Measurements from ENCODE around the gene ILKAP. TPM values are rescaled to one million over a fixed set of nuclear protein-coding genes. Genes with fewer than 3 reads are reported as not detected.
A peak's percentile ranks its signal among the peaks of the same experiment; 100 is the strongest.

The ILKAP gene
- total RNA-seq, 1 experiment from 2014 or later: 50.7 TPM

DNA sequence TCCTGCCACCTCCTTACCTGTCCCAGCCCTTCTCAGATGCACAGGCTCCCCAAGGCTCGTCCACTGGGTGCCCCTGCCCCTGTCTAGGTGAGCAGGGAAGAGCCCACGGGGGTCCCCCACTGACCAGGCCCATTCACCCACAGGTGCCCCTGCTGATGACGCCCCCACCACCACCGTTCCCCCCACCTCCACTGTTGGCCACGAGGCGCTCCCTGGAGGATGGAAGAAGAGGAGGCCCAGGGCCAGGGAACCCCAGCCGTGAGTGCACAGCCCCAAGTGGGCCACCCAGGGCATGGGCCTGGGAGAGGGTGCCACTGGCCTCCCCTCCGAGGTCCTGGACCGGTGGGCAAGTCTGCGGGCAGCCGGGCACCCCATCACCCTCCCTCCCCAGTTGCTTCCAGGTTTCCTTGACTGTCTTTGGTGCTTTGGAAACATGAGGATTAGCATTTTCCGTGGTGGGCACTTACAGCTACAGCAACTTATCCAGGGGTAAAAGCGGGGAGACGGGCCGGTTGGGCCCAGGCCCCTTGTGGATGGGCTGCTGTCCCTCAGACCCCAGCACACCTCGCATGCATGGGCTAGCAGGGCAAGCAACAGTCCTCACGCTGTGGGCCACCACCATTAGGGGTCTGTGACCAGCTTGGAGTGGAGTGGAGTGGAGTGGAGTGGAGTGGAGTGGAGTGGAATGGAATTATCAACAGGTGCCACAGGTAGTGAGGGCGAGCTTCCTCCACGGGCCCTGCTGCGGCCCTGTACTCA is 78.2 kb downstream of the ILKAP start:
- Histone ChIP-seq H3K4me2 (ENCODE audit: low read depth, low read length, poor library complexity, severe bottlenecking) (no peak overlapping the region), H3K27ac (ENCODE audit: low read length) (no peak overlapping the region), H2AFZ (ENCODE audit: low read length) (no peak overlapping the region), H3K9ac (ENCODE audit: low read length) (no peak overlapping the region), H3K27me3 (ENCODE audit: low read length) (no peaks in the 10 kb centered on the region), H3K36me3 (ENCODE audit: insufficient read depth, low read length) (no peaks in the 10 kb centered on the region), H3K4me3 (ENCODE audit: low read length) (no peak overlapping the region), H3K9me2 (replicated peaks; ENCODE audit: insufficient read depth, low read length) (no peaks in the 10 kb centered on the region), H3K4me1 (ENCODE audit: low read length) (no peaks in the 10 kb centered on the region), H3K79me2 (ENCODE audit: low read length) (no peaks in the 10 kb centered on the region), H4K20me1 (ENCODE audit: insufficient read depth, low read depth, low read length) (no peaks in the 10 kb centered on the region), H3K9me3 (ENCODE audit: low read length) (no peaks in the 10 kb centered on the region)
- DNase-seq: no peak

DNA sequence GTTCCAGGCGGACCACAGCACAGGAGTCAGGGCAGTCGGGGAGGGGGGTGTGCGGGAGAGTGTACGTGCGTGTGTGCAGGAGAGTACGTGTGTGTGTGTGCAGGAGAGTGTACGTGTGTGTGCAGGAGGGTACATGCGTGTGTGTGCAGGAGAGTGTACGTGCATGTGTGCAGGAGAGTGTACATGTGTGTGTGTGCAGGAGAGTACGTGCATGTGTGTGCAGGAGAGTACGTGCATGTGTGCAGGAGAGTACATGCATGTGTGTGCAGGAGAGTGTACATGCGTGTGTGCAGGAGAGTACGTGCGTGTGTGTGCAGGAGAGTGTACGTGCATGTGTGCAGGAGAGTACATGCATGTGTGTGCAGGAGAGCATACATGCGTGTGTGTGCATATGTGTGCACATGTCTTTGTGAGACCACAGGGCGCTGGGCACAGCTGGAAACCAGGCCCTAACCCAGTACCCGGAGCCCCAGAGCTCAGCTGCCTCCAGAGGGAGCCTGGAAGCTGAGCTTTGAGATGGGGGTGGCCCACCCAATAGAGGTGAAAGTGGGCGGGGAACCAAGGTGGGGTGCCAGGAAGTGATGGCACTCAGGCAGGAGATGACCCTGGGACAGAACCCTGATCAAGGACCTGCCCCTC is 78.9 kb downstream of the ILKAP start:
- DNase-seq: peak; percentile 60
- H4K20me1 ChIP-seq (ENCODE audit: insufficient read depth, low read depth, low read length): no peaks in the 10 kb centered on the region
- no peaks in the 10 kb centered on the region for H3K27me3 ChIP-seq (ENCODE audit: low read length)
- no peaks in the 10 kb centered on the region for H3K36me3 ChIP-seq (ENCODE audit: insufficient read depth, low read length)
- no peaks in the 10 kb centered on the region for H3K79me2 ChIP-seq (ENCODE audit: low read length)
- no peak overlapping the region for H2AFZ ChIP-seq (ENCODE audit: low read length)
- H3K27ac ChIP-seq (ENCODE audit: low read length): no peak overlapping the region
- H3K9me3 ChIP-seq (ENCODE audit: low read length): no peaks in the 10 kb centered on the region
- no peaks in the 10 kb centered on the region for H3K9me2 ChIP-seq (replicated peaks; ENCODE audit: insufficient read depth, low read length)
- H3K4me3 ChIP-seq (ENCODE audit: low read length): no peak overlapping the region
- no peak overlapping the region for H3K4me2 ChIP-seq (ENCODE audit: low read depth, low read length, poor library complexity, severe bottlenecking)
- H3K4me1 ChIP-seq (ENCODE audit: low read length): no peaks in the 10 kb centered on the region
- no peak overlapping the region for H3K9ac ChIP-seq (ENCODE audit: low read length)

DNA sequence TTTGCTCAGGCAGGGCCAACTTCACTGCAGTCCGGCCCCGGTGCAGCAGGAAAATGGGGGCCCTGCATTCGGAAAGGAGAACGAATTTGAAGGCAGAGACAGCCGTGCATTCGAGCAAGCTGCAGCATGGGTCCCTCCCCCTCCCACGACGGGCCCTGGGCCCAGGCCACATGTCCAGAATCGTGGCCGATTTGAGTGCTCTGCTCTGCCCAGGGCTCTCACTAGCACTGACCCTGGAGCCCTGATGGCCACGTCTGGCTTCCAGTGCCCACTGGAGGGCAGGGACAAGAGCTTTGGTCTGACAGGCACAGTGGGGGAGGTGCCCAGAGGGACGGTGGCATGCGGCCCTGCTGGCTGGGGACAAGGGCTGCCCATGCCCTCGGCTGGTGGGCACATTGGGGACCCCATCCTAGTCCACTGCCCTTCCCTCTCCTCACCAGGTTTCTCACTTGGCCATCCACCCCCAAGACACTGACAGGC is 79.5 kb downstream of the ILKAP start:
- Histone ChIP-seq H3K9ac (ENCODE audit: low read length) (no peak overlapping the region), H3K4me3 (ENCODE audit: low read length) (no peak overlapping the region), H2AFZ (ENCODE audit: low read length) (no peak overlapping the region), H3K4me2 (ENCODE audit: low read depth, low read length, poor library complexity, severe bottlenecking) (no peak overlapping the region), H3K36me3 (ENCODE audit: insufficient read depth, low read length) (no peaks in the 10 kb centered on the region), H3K9me2 (replicated peaks; ENCODE audit: insufficient read depth, low read length) (no peaks in the 10 kb centered on the region), H3K27ac (ENCODE audit: low read length) (no peak overlapping the region), H3K9me3 (ENCODE audit: low read length) (no peaks in the 10 kb centered on the region), H3K79me2 (ENCODE audit: low read length) (no peaks in the 10 kb centered on the region), H3K4me1 (ENCODE audit: low read length) (no peaks in the 10 kb centered on the region), H3K27me3 (ENCODE audit: low read length) (no peaks in the 10 kb centered on the region), H4K20me1 (ENCODE audit: insufficient read depth, low read depth, low read length) (no peaks in the 10 kb centered on the region)
- DNase-seq: no peak

DNA sequence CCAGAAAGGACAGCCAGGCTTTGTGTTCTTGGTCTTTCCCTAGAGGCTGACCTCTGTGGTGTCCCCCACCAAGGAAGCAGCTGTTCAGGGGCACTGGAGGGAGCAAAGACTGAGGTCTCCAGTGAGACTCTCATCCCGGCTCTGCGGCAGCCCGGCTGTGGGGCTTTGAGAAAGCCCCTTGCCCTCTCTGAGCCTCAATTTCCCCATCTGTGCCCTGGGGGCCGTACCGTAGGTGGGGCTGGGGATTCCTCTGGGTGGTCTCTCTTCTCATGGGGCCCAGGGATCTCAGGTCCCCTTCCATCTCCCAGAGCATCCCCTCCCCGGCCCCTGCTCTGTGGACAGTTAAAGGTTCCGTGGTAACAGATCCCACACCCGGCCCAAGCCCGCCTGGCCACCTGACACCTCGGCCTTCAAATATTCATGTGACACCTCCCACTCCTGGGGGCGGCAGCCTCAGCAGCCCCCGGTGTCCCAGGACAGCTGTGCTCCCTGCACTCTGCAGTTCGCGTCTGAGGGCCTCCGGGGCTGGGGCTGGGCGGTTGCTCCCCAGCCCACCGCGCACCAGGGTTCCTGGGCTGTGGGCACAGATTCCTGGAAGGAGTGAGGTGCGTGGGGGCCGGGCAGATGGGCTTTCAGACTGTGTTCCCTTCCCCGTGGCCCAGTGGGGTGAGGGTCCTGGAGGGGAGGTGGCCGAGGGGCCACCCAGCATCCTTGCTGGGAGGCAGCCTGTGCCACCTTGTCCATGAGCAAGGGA is 80.1 kb downstream of the ILKAP start:
- H2AFZ ChIP-seq (ENCODE audit: low read length): no peak overlapping the region
- H3K27me3 ChIP-seq (ENCODE audit: low read length): no peaks in the 10 kb centered on the region
- H3K27ac ChIP-seq (ENCODE audit: low read length): no peak overlapping the region
- H4K20me1 ChIP-seq (ENCODE audit: insufficient read depth, low read depth, low read length): no peaks in the 10 kb centered on the region
- H3K4me3 ChIP-seq (ENCODE audit: low read length): no peak overlapping the region
- H3K4me1 ChIP-seq (ENCODE audit: low read length): no peaks in the 10 kb centered on the region
- no peak for DNase-seq
- H3K4me2 ChIP-seq (ENCODE audit: low read depth, low read length, poor library complexity, severe bottlenecking): no peak overlapping the region
- no peak overlapping the region for H3K9ac ChIP-seq (ENCODE audit: low read length)
- no peaks in the 10 kb centered on the region for H3K9me2 ChIP-seq (replicated peaks; ENCODE audit: insufficient read depth, low read length)
- no peaks in the 10 kb centered on the region for H3K79me2 ChIP-seq (ENCODE audit: low read length)
- no peaks in the 10 kb centered on the region for H3K36me3 ChIP-seq (ENCODE audit: insufficient read depth, low read length)
- H3K9me3 ChIP-seq (ENCODE audit: low read length): no peaks in the 10 kb centered on the region

DNA sequence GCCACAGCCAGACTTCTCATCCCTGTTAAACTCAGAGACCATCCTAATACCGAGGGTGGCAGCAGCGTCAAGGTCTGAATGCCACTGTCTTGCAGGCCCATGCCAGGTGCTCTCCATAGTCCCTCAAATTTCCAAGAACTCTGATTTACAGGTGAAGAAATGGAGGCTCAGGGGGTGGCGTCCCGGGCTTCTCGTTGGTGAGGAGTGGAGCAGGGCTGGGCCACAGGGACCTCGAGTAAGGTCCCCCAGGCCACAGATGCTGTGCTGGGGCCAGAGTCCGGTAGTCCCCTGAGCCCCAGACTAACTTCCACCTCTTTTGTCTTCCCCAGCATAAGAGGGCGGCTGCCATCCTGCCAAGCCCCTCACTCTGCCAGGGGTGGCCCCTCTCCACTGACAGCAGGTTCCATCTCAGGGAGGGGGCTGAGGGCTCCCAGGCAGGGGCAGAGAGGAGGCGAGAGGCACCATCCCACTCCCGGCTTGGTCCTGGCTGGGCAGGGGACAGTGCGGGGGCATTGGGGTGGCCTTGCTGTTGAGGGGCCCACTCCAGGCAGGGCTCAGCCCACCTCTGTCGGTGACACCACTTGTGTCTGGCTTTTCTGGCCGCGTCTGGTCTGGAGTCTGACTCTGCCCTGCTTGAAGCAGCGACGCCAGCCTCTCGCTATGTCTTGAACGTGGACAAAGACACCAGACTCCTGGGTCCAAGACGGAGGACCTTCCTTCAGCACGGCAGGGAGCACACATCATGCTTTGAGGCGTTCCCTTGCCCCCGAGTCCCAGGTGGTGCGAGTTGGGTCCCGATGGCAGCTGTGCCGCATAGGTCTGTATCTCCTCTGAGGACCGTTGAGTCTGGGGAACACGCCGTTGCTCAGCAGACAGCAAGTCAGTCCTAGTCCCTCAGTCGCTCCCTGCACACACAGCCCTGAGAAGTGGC is 80.9 kb downstream of the ILKAP start:
- no peak for DNase-seq
- Histone ChIP-seq H3K27ac (ENCODE audit: low read length) (no peak overlapping the region), H3K79me2 (ENCODE audit: low read length) (no peaks in the 10 kb centered on the region), H3K4me1 (ENCODE audit: low read length) (no peaks in the 10 kb centered on the region), H3K9ac (ENCODE audit: low read length) (no peak overlapping the region), H3K4me3 (ENCODE audit: low read length) (no peak overlapping the region), H3K27me3 (ENCODE audit: low read length) (no peaks in the 10 kb centered on the region), H3K9me3 (ENCODE audit: low read length) (no peaks in the 10 kb centered on the region), H3K9me2 (replicated peaks; ENCODE audit: insufficient read depth, low read length) (no peaks in the 10 kb centered on the region), H3K36me3 (ENCODE audit: insufficient read depth, low read length) (no peaks in the 10 kb centered on the region), H4K20me1 (ENCODE audit: insufficient read depth, low read depth, low read length) (no peaks in the 10 kb centered on the region), H3K4me2 (ENCODE audit: low read depth, low read length, poor library complexity, severe bottlenecking) (no peak overlapping the region), H2AFZ (ENCODE audit: low read length) (no peak overlapping the region)

DNA sequence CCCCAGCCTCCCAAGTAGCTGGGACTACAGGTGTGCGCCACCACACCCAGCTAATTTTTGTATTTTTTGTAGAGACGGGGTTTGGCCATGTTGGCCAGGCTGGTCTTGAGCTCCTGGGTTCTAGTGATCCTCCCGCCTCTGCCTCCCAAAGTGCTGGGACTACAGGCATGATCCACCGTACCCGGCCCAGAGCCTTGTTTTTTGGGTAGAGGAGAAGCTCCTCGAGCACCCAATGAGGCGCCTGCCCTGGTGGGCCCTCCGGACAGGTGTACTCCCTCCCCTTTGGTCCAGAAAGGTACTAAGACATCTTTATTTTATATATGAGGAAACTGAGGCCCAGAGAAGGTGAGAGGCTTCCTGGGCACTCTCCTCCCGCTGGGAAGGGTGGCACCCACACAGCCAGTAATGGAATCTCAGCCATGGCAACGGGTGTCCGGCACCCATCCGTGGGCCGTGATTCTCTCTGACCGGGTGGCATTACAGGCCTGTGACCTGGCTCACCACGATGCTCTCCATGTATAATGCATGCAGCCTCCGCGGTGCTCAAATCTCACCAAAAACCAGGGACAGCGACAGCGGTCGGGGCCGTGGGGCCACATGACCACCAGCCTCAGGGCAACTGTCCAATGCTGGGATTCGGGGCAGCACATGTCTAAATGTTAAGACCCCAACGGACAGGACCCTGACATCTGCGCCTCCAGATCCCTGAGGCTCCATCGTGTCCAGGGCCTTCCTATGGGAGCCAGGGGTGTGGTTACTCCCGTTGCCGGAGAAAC is 81.8 kb downstream of the ILKAP start:
- H3K4me2 ChIP-seq (ENCODE audit: low read depth, low read length, poor library complexity, severe bottlenecking): no peak overlapping the region
- H2AFZ ChIP-seq (ENCODE audit: low read length): no peak overlapping the region
- no peaks in the 10 kb centered on the region for H3K9me3 ChIP-seq (ENCODE audit: low read length)
- H3K27ac ChIP-seq (ENCODE audit: low read length): no peak overlapping the region
- H3K27me3 ChIP-seq (ENCODE audit: low read length): no peaks in the 10 kb centered on the region
- H3K36me3 ChIP-seq (ENCODE audit: insufficient read depth, low read length): no peaks in the 10 kb centered on the region
- no peaks in the 10 kb centered on the region for H4K20me1 ChIP-seq (ENCODE audit: insufficient read depth, low read depth, low read length)
- H3K4me1 ChIP-seq (ENCODE audit: low read length): no peaks in the 10 kb centered on the region
- DNase-seq: no peak
- H3K4me3 ChIP-seq (ENCODE audit: low read length): no peak overlapping the region
- H3K9ac ChIP-seq (ENCODE audit: low read length): no peak overlapping the region
- no peaks in the 10 kb centered on the region for H3K79me2 ChIP-seq (ENCODE audit: low read length)
- H3K9me2 ChIP-seq (replicated peaks; ENCODE audit: insufficient read depth, low read length): no peaks in the 10 kb centered on the region

DNA sequence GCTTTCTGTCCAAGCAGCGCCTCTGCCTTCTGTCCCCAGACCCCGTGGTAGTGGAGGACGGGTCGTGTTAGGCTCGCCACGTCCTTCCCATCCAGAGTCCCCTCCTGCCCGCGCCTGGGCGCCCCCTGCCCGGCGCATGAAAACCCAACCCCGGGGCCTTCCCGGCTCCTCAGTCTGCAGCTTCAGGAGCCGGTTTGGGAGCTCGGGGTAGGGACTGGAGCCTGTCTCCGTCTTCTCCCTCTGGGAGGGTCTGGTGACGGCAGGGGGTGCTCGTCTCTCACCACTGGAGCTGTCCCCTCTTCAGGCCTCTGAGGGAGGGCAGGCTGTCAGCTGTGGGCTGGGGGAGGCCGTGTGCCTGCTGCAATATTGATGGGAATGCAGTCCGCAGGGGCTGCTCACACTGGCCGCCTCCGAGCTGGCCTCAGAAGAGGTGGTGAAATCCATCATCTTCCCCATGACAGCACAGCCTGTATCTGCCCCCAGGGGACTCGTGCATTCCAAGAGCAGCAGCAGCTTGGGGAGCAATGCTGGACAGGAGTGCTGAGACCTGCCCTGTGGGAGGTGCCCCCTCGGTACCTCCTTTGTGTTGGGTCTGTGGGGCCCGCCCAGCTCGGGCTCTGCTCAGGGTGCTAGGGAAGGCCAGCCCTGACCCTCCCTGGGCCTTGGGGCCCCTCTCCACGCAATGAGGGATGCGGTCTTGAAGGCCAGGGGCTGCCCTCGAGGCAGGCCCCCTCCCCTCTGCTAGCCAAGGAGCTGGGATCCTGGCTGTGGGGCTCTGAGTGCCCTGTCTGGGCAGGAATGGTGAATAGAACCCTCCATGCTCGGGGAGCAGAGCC is 82.8 kb downstream of the ILKAP start:
- Histone ChIP-seq H3K9me3 (ENCODE audit: low read length) (no peaks in the 10 kb centered on the region), H3K9ac (ENCODE audit: low read length) (no peak overlapping the region), H4K20me1 (ENCODE audit: insufficient read depth, low read depth, low read length) (no peaks in the 10 kb centered on the region), H3K27me3 (ENCODE audit: low read length) (no peaks in the 10 kb centered on the region), H3K79me2 (ENCODE audit: low read length) (no peaks in the 10 kb centered on the region), H3K27ac (ENCODE audit: low read length) (no peak overlapping the region), H3K4me1 (ENCODE audit: low read length) (no peaks in the 10 kb centered on the region), H2AFZ (ENCODE audit: low read length) (no peak overlapping the region), H3K9me2 (replicated peaks; ENCODE audit: insufficient read depth, low read length) (no peaks in the 10 kb centered on the region), H3K4me3 (ENCODE audit: low read length) (no peak overlapping the region), H3K4me2 (ENCODE audit: low read depth, low read length, poor library complexity, severe bottlenecking) (no peak overlapping the region), H3K36me3 (ENCODE audit: insufficient read depth, low read length) (no peaks in the 10 kb centered on the region)
- DNase-seq: no peak
